Cerebellar nuclear complex (tissue), 1 donor: Measurements from ENCODE around the gene INSYN1.
"Not testable (repeated sequence)": the region's sequence is repeated elsewhere in the genome, so short reads cannot be mapped to it uniquely, and the experiment has no call there.

Experiments
- DNase-seq, 2 experiments: peaks; one replicate each; lab custom pipeline; 2025; lab: John Stamatoyannopoulos, UW

Gene INSYN1

GRCh38 chr15:73753250-73754130 lies at the start of gene INSYN1:
Gene INSYN1 (minus strand): TSS chr15:73753351. CDS start chr15:73751130, 2,221 bp downstream.
- no peak for DNase-seq

- DNase-seq: peak; percentile 76 to 92
Measured at GRCh38 chr15:73802431-73803041, 49.4 kb upstream of the INSYN1 start.

GRCh38 chr15:73800662-73801345 lies 47.7 kb upstream of the INSYN1 start:
- DNase-seq: peak in 1 of 2 experiments; percentile 23

- DNase-seq: no peak
Measured at GRCh38 chr15:73799466-73799865, 46.3 kb upstream of the INSYN1 start.

GRCh38 chr15:73797366-73798158 lies 44.4 kb upstream of the INSYN1 start:
- no peak for DNase-seq

GRCh38 chr15:73796331-73796831 lies 43.2 kb upstream of the INSYN1 start:
- no peak for DNase-seq

- no peak for DNase-seq
Measured at GRCh38 chr15:73794443-73795133, 41.4 kb upstream of the INSYN1 start.

- not testable (repeated sequence) for DNase-seq
Measured at GRCh38 chr15:73792899-73793541, 39.9 kb upstream of the INSYN1 start.

GRCh38 chr15:73792415-73792814 lies 39.3 kb upstream of the INSYN1 start:
- DNase-seq: no peak

GRCh38 chr15:73789521-73790240 lies 36.5 kb upstream of the INSYN1 start:
- no peak for DNase-seq

- no peak for DNase-seq
Measured at GRCh38 chr15:73787621-73788020, 34.5 kb upstream of the INSYN1 start.

- DNase-seq: no peak
Measured at GRCh38 chr15:73786538-73786937, 33.4 kb upstream of the INSYN1 start.

- not testable (repeated sequence) for DNase-seq
Measured at GRCh38 chr15:73785256-73786014, 32.3 kb upstream of the INSYN1 start.

GRCh38 chr15:73784291-73784690 lies 31.1 kb upstream of the INSYN1 start:
- DNase-seq: no peak

GRCh38 chr15:73782344-73782959 lies 29.3 kb upstream of the INSYN1 start:
- DNase-seq: no peak

GRCh38 chr15:73781038-73781925 lies 28.1 kb upstream of the INSYN1 start:
- DNase-seq: no peak

GRCh38 chr15:73779974-73780373 lies 26.8 kb upstream of the INSYN1 start:
- DNase-seq: no peak

- DNase-seq: no peak
Measured at GRCh38 chr15:73777741-73778140, 24.6 kb upstream of the INSYN1 start.
